Colonic mucosa (tissue), 4 donors: ENCODE results near the gene COL4A2. TPM values are rescaled to one million over a fixed set of nuclear protein-coding genes. Genes with fewer than 3 reads are reported as not detected.
A peak's percentile ranks its signal among the peaks of the same experiment; 100 is the strongest.

ENCODE experiments used
- DNase-seq: peaks from one replicate; pipeline ENCODE4 v3.0.0-alpha.2; 2020
- H3K27ac ChIP-seq: fragments of 200-600 bp; one replicate; pipeline ENCODE4 v1.8.0; 2021
- H3K27me3 ChIP-seq: fragments of 200-600 bp; one replicate; pipeline ENCODE4 v1.8.0; 2021
- H3K36me3 ChIP-seq: fragments of 200-600 bp; one replicate; pipeline ENCODE4 v1.8.0; 2021
- H3K4me1 ChIP-seq: fragments of 200-600 bp; one replicate; pipeline ENCODE4 v1.8.0; 2021; ENCODE audit warnings: mild to moderate bottlenecking
- H3K4me3 ChIP-seq: fragments of 200-600 bp; one replicate; pipeline ENCODE4 v1.8.0; 2021
- H3K9ac ChIP-seq, 2 donors: one replicate each; pipeline ENCODE4 v1.7.0; 2013; ENCODE audit warnings: control low read depth in 2 of 2, low read depth in 2 of 2, low read length in 2 of 2
- H3K9me3 ChIP-seq: fragments of 200-600 bp; one replicate; pipeline ENCODE4 v1.8.0; 2021
- intact Hi-C: fragments of 100-400 bp; cut with DNase I; formaldehyde crosslinking; loops from one replicate; pipeline ENCODE4 v1.14.1; 2022
- total RNA-seq, 2 donors: library from RNA; stranded (reverse); fragmentation: NEBNext Ultra II Directional in 1 of 2; extraction: Animal tissue kit (Norgen Biotek cat#: 25700) in 1 of 2; gene quantifications; one replicate each; pipeline ENCODE4 v1.2.1, GENCODE V29; 2021
- TF ChIP-seq, protein P1 (sequence below): fragments of 200-600 bp; IDR thresholded peaks from one replicate; pipeline ENCODE4 v1.8.0; 2022; ENCODE audit warnings: antibody characterized with exemption, mild to moderate bottlenecking
- donor health status: healthy.
- donor health status: DM: no; HTN: no; CAD: no.
- donor health status: DM: no; HTN: no; CAD: no.

Gene COL4A2
- total RNA-seq, 2 donors from 2014 or later, result 61.1 to 111 TPM

GRCh38 chr13:110272227-110272626, 34.9 kb upstream of the COL4A2 start:
- Histone ChIP-seq H3K4me1 (no peaks in the 10 kb centered on the region), H3K9me3 (no peaks in the 10 kb centered on the region), H3K36me3 (no peaks in the 10 kb centered on the region), H3K4me3 (no peak overlapping the region), H3K9ac (no peak overlapping the region), H3K27me3 (no peaks in the 10 kb centered on the region), H3K27ac (no peak overlapping the region)
- TF ChIP-seq, protein P1, sequence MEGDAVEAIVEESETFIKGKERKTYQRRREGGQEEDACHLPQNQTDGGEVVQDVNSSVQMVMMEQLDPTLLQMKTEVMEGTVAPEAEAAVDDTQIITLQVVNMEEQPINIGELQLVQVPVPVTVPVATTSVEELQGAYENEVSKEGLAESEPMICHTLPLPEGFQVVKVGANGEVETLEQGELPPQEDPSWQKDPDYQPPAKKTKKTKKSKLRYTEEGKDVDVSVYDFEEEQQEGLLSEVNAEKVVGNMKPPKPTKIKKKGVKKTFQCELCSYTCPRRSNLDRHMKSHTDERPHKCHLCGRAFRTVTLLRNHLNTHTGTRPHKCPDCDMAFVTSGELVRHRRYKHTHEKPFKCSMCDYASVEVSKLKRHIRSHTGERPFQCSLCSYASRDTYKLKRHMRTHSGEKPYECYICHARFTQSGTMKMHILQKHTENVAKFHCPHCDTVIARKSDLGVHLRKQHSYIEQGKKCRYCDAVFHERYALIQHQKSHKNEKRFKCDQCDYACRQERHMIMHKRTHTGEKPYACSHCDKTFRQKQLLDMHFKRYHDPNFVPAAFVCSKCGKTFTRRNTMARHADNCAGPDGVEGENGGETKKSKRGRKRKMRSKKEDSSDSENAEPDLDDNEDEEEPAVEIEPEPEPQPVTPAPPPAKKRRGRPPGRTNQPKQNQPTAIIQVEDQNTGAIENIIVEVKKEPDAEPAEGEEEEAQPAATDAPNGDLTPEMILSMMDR, result no peak
- intact Hi-C loops, result no loop called here
- DNase-seq, result peak; percentile 7

DNA sequence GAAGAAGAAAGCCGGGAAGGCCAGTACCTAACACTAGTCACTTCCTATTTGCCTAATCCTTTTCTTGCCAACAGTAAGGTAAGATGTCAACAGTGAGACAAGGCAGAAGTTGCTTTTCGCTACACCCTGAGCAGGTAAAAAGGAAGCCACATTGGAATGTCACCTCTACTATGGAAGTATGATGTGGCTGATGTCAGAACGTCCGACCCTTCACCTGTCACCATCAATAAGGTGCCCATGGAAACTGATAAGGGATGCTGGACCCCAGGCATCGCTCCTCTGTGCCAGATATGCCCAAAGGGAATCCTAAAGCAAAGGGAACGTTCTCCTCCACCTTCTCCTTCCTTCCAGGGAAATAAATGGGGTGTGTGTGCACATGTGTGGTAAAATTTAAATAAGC, 34.4 kb upstream of the COL4A2 start:
- Histone ChIP-seq H3K27ac (no peak overlapping the region), H3K27me3 (no peaks in the 10 kb centered on the region), H3K4me3 (no peak overlapping the region), H3K9ac (no peak overlapping the region), H3K4me1 (no peaks in the 10 kb centered on the region), H3K9me3 (no peaks in the 10 kb centered on the region), H3K36me3 (no peaks in the 10 kb centered on the region)
- DNase-seq, result no peak
- TF ChIP-seq, protein P1, result no peak
- intact Hi-C loops, result no loop called here

GRCh38 chr13:110273254-110273653, 33.8 kb upstream of the COL4A2 start:
- Histone ChIP-seq H3K9me3 (no peaks in the 10 kb centered on the region), H3K4me1 (no peaks in the 10 kb centered on the region), H3K27ac (no peak overlapping the region)

DNA sequence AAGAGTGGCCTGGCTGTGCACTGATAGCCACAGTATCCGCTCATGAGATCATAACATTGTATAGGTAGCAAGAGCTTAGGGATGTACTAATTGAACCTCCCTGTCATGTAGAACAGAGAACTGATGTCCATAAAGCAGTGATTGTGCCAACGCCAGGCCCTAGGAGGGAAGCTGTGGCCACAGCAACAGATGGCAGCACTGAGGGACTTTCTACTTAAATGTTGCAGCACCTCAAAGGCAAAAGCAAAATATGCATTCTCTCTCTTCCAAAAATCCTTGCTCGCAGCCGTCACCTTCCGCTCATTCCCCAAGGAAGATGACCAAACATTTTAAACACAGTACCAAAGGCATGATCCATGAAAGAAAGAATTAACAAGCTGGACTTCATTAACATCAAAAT, 32.4 kb upstream of the COL4A2 start:
- Histone ChIP-seq H3K27ac (no peak overlapping the region), H3K9ac (no peak overlapping the region), H3K4me3 (no peak overlapping the region), H3K36me3 (no peaks in the 10 kb centered on the region), H3K4me1 (no peaks in the 10 kb centered on the region), H3K27me3 (no peaks in the 10 kb centered on the region), H3K9me3 (no peaks in the 10 kb centered on the region)
- intact Hi-C loops, result no loop called here
- TF ChIP-seq, protein P1, result no peak
- DNase-seq, result no peak

More at GRCh38 chr13:110273254-110273653, 33.8 kb upstream of the COL4A2 start:
- H3K9ac ChIP-seq, result no peak overlapping the region
- TF ChIP-seq, protein P1, result no peak
- DNase-seq, result no peak
- no peaks in the 10 kb centered on the region for H3K36me3 ChIP-seq
- no peak overlapping the region for H3K4me3 ChIP-seq
- intact Hi-C loops, result no loop called here
- no peaks in the 10 kb centered on the region for H3K27me3 ChIP-seq

DNA sequence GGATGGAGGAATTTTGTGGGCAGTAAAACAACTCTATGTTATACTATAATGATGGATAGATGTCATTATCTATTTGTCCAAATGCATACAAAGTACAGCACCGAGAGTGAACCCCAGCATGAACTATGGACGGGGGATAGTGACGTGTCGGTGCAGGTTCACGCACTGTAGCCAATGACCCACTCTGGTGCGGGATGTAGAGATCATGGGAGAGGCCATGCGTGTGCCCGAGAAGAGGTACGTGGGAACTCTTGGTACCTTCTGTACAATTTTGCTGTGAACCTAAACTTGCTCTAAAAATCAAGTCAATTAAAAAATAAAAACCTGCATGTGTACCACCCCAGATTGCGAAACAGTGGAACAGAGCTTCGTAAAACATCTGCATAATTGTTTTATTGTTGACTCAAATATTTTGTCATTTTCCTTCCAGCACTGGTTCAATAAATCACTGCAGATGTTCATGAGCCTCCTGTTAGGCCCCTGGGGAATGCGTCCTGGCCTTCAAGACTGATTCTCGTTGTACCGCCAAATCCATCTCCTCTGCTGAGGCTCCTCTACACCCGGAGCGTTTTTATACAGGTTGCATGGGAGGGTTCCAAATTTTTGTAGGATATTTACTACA, 31.0 kb upstream of the COL4A2 start:
- H3K27ac ChIP-seq, result no peak overlapping the region
- H3K4me1 ChIP-seq, result no peaks in the 10 kb centered on the region
- no peaks in the 10 kb centered on the region for H3K9me3 ChIP-seq
- DNase-seq, result no peak
- H3K9ac ChIP-seq, result no peak overlapping the region
- TF ChIP-seq, protein P1, result no peak
- H3K36me3 ChIP-seq, result no peaks in the 10 kb centered on the region
- intact Hi-C loops, result no loop called here
- no peaks in the 10 kb centered on the region for H3K27me3 ChIP-seq
- no peak overlapping the region for H3K4me3 ChIP-seq
